Spleen (tissue), 7 donors: ENCODE measurements around the gene ZNF77.

Experiments
- CTCF ChIP-seq, 11 experiments: fragments of 200-600 bp in 7 of 11; fragments of 450-650 bp in 4 of 11; sonication (generic) in 4 of 11; IDR thresholded peaks in 8 of 11; conservative IDR thresholded peaks in 3 of 11; 1 replicate in 7 of 11; 2 replicates in 4 of 11; pipeline versions ENCODE4 v1.4.0 to v1.8.0; 2016 to 2021; ENCODE audit warnings: antibody characterized with exemption in 11 of 11, inconsistent platforms in 4 of 11, mild to moderate bottlenecking in 1 of 11
- POLR2A ChIP-seq, 3 donors: fragments of 450-650 bp; IDR thresholded peaks; one replicate each; pipeline ENCODE4 v1.5.1; 2017; ENCODE audit warnings: antibody characterized with exemption in 3 of 3, mild to moderate bottlenecking in 1 of 3
- POLR2AphosphoS5 ChIP-seq, 3 donors: sonication (generic); formaldehyde crosslinking; IDR thresholded peaks; one replicate each; pipeline ENCODE4 v1.5.1; 2017; ENCODE audit warnings: antibody characterized with exemption in 3 of 3
- donor health status: DM: no; HTN: no; CAD: no; lungs with moderate emphysema.
- donor health status: DM: no; HTN: no; CAD: no.
- donor health status: DM: no; HTN: no; CAD: no.

GRCh38 chr19:2982983-2983350, 38.2 kb upstream of the ZNF77 start:
- TF ChIP-seq CTCF (IDR thresholded peaks at IDR 0.05 in 8 of 11, conservative IDR thresholded peaks at IDR 0.05 in 3 of 11) = no peak
- TF ChIP-seq POLR2AphosphoS5 (IDR thresholded peaks at IDR 0.05) = peak; percentile 54 to 71 (median 65)
- TF ChIP-seq POLR2A (IDR thresholded peaks at IDR 0.05) = no peak
